ENCODE results near the gene LSS.
"Not testable (repeated sequence)": the region's sequence is repeated elsewhere in the genome, so short reads cannot be mapped to it uniquely, and the experiment has no call there.

Gene LSS

DNA sequence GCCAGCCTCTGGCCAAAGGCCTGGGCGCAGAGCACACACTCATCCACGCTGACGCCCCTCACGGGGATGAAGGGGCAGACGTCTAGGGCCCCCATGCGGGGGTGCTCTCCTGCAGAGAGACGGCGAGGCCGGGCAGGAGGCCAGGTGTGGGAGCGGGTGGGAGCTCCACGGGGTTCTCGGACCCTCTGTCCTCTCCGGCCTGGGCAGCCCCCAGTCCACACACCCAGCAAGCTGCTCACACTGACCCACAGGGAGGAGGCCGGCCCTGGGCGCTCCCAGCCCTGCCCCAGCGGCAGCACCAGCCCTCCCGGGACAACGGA, 75.7 kb downstream of the LSS start:
- peak; percentile 60 for DNase-seq (ENCODE audit: low spot score)

DNA sequence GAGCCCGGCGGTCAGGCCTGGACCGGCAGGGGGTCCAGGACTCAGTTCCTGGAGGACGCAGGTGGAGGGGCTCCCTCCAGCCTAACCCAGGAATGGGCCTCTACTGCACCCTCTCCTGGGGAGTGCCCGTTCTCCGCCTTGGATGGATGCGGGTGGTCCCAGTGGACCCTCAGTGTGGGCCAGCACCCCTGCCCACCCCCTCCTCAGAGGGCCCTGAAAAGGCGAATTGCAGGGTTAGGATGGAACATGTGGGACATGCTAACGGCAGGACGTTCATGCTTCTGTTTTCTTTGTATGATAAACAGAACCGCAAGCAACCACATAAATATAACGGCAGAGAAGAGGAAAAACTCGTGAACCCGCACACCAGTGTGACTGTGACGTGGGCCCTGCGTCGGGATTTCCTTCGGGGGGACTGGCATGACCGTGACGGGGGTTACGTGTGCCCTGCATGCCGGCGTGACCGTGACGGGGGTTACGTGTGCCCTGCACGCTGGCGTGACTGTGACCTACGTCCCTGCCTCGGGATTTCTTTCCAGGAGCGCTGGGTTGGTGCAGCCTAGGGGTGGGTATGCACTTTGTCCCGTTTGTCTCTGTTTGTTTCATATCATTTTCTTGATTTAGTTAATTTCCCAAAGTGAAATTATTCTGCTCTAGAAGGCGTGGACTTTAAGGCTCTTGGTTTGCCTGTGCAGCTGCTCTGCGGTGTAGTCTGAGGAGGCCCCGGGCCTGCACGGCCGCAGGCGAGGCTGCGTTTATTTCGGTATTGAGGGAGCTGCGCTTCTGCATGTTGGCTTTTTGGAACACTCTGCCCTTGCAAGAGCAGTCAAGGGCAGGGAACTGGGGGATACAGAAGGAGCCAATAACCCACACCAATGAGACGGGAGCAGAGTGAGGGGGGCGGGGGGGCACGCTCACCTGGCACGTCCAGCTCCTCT, 76.3 kb downstream of the LSS start:
- DNase-seq (ENCODE audit: low spot score): no peak

DNA sequence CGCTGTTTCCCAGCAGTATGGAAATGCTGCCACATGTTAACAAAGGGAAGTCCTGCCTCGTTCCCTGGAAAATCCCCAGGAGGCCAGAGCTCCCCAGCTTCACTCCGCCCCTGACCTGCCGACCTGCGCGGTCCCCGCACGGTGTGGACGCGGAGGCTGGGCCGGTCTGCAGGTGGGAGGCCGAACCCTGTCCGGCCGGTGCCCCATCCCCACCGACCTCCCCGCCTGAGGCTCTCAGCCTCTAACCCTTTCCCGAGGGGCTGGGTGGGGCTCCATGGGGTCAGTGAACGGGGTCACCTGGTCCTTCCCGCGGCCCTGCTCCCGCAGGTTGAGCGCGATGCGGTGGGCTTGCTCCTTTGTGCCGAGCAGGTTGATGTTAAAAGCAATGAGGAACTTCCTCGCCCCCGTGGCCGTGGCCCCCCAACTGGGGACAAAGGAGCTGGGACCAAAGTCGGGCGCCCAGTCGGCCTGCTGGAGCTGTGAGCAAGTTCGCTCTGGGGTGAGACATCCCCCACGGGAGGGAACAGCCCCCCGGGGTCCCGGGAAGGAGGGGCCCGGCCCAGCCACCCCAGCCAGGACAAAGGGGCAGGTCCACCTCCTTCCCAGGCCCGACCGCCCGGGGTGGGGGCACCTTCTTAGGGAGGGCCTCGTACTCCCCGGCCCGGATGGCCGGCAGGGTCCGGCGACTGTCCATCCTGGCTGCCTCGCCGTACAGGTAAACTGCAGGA, 77.1 kb downstream of the LSS start:
- DNase-seq (ENCODE audit: low spot score): peak; percentile 61

DNA sequence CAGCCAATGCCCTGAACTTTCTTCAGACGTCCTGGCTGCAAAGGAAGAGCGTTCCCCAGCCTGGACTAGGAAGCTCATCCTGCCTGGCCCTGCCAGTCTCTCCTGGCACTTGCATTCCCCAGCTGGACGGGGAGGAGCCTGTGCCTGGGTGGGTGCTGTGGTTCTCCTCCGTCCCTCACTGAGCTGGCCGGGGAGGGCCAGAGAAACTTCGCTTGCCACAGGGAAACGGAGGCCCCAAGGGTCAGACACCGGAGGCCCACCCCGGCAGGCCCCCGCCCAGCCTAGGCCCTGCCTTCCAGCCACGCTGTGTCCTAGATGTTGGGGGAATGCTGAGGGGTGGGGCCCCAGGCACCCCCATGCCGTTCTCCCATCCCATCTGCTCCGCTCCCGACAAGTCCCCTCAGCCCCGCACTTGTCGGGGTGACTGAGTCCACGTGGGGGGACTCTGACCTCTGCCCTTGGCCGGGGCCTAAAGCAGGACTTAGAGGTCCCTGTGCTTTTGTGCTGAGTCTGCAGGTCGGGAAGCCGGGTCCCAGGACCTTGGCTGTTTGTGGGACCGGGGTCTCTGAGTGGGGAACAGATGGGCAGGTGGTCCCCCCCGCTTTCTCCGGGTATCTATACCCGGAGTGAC, 78.0 kb downstream of the LSS start:
- no peak for DNase-seq (ENCODE audit: low spot score)

DNA sequence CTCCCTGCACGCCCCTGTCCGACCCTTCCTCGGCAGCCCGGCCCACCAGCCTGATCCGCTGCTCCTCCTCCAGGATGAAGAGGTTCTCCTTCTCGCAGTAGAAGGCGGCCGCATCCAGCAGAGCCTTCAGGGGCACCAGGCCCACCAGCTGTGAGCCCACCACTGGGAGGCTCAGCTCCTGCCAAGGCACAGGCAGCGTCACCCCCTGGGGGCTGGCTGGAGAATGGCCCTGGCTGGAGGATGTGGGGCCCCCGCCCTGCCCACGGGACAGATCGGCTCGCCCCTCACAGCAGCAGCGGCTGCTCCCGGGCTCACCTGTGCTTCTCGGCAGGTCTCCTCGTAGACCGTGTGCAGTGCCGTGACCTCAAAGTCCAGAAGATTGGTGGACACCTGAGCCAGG, 78.5 kb downstream of the LSS start:
- no peak for DNase-seq (ENCODE audit: low spot score)

DNA sequence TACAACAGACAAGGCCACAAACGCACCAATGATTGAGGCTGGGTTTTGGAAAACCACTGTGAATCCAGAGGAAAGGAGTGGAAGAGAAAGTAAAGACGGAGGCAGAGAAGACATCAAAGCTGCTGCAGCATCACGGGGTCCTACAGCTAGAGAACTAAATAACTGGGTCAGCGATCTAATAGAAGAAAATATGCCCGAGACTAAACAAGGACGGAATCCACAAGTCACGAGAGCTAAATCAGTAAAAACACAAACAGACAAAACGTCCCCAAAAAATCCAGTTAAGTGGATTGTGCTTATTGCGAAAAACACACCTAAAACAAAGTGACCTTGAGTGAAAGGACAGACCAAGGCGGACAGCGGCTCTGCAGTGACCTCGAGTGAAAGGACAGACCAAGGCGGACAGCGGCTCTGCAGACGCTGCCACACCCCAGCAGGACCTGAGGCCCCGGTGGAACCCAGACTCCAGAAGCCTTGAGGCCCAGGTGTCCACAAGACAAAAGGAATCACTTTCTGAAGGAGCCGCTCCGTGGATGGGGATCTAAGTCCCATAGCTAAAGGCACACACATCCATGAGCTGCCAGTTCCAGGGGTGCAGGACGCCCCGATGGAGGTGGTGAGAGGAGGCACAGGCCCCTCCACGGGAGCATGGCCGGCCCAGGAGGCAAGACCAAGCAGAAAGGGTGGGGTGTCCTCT, 79.2 kb downstream of the LSS start:
- no peak for DNase-seq (ENCODE audit: low spot score)

DNA sequence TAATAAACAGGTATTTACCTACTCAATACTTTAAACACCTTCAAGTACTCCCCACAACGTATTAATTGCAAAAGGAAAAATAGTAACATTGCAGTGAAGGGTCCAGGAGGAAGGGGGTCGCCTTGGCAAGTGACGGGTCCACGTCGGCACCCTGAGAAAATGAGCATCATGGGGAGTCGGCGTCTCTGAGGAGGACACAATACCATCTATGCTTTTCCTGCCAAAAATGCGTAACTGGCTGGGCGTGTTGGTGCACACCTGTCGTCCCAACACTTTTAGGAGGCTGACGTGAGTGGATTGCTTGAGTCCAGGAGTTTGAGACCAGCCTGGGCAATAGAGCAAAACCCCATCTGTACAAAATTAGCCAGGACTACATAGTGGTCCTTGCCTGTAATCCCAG, 80.5 kb downstream of the LSS start:
- DNase-seq (ENCODE audit: low spot score): no peak

DNA sequence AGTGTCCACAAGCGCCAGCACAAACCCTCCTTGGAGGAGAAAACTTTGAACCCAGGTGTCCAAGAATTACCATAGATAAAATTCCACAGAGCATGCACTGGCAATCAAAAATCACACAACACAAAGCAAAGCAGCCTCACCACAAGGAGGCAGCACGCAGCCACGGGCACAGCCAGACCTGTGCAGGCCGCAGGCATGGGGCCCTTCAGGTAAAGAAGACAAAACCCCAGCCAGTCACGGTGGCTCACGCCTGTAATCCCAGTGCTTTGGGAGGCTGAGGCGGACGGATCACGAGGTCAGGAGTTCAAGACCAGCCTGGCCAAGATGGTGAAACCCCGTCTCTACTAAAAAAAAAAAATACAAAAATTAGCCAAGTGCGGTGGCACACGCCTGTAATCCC, 81.1 kb downstream of the LSS start:
- DNase-seq (ENCODE audit: low spot score): not testable (repeated sequence)

DNA sequence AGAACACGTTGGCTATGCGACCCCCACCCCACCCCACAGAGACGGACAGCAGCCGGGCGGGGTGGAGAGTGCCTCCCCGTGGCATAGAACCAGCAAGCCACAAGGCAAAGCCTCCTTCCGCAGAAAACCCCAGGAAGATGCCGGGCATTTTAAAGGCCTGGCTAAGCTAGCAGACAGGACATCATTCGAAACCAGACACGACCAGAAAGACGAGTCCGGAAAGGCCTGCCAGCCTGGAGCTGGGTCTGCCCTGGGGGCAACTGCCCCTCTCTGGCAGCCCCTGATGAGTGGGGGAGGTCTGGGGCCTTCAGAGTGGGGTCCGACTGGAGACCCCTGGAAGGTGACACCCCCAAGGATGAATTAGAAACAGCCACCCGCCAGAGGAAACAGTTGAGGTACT, 81.7 kb downstream of the LSS start:
- no peak for DNase-seq (ENCODE audit: low spot score)

DNA sequence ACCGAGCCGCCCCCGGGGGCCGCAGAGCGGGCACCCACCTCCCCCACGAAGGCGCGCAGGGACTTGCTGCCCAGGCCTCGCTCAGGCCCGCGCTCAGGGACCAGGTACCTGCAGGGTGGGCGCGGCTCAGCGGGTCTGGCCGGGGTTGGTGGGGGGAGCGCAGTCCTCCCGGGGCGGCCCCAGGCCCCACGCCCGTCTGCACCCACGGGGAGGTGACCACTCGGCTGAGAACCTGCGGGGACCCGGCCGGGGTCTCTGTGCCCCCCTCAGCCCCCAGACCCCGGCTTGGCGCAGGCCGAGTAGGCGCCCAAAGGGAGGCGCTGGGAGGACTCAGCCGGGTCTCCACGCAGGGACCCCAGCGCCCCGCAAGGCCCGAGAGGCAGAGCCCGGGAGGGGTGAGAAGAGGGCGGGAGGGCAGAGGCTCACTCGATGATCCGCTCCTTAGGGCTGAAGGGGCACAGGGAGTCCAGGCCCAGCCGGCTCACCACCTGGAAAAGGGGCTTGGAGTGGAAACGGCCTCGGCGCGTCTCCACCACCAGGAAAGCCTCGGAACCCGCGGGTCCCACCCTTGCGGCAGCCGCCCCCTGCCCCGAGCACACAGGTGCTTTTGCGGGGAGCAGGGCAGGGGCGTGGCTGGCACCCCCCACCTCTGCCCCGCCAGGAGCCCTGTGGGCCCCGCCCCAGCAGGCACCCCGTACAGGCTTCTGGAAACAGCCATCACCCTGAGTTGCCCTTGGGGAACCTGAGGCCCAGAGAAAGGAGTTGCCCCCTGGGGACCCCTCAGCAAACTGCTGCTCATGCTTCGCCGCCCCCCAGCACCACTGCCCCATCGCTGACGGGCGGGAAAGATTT, 82.5 kb downstream of the LSS start:
- DNase-seq (ENCODE audit: low spot score): no peak

DNA sequence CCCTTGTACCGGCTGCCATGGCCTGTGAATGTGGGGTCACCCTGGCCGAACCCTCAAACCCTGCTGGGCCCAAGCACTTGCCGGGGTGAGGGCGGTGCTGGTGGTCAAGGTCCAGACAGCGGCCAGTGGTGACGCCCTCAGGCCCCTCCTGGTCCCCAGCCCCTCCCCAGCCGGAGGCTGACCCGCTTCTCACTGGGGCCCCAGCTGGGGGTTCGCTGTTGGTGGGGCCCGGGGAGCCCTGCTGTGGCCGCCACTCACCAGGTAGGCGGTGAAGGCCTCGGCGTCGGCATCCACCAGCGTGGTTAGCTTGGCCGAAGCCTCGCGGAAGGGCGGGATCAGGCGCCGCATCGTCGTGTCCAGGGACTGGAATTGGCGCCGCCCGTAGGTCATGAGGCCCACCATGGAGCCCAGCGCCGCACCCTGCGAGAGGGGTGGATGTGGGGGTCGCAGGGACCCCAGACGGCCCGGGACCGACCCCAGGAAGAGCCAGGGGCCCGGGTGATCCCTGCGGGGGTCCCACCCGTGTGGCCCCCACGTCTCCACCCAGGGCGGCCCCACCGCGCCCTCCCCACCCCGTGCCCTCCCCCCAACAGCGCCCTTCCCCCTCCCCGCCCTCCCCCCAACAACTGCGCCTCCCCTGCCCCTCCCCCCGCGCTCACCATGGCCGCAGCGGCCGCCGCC, 83.3 kb downstream of the LSS start:
- no peak for DNase-seq (ENCODE audit: low spot score)

DNA sequence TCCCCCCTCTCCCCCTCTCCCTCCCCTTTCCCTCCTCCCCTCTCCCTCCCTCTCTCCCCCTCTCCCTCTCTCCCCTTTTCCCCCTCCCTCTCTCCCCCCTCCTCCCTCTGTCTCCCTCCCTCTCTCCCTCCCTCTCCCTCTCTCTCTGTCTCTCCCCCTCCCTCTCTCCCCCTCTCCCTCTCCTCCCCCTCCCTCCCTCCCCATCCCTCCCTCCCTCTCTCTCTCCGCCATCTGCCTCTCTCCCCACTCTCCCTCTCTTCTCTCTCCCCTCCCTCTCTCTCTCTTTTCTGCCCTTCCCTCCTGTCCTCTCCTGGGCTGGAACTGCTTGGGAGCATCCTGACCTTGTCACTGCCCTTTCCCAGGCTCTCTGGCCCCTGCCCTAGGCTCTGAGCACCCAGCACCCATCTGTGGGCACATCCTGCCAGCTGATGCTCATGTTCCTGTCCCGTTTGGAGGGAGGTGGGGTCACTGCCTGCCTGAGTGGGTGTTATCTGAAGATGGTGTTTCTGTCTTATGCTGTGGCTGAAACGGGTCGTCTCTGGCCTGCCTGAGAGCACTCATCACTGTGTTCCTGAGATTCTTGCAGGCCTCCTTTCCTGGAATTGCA, 84.0 kb downstream of the LSS start:
- no peak for DNase-seq (ENCODE audit: low spot score)

DNA sequence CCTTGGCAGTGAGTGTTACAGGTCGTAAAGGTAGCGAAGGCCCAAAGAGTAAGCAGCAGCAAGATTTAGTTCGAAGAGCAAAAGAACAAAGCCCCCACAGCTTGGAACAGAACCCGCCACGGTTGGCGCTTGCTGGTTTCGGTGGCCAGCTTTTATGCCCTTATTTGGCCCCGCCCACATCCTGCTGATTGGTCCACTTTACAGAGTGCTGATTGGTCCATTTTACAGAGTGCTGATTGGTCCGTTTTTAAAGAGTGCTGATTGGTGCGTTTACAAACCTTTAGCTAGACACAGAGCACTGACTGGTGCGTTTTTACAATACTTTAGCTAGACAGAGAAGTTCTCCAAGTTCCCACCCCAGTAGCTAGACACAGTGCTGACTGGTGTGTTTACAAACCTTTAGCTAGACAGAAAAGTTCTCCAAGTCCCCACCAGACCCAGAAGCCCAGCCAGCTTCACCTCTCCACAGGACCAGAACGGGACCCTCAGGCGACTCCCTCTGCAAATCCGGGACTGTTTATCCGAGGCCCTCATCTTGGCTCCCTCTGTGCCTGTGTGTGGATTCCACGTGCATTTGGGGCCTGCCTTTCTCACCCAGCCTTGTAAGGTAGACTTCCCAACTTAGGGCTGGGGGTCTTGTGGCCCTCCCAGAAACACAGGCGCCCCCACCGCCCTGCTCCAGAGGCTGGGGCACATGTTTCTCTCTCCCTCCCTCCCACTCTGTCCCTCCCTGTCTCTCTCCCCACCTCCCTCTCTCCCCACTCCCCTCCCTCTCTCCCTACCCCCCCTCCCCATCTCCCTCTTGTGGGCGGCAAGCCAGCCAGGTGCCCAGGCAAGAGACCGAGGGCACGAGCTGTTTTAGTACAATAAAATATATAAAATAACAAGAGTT, 85.7 kb downstream of the LSS start:
- no peak for DNase-seq (ENCODE audit: low spot score)

DNA sequence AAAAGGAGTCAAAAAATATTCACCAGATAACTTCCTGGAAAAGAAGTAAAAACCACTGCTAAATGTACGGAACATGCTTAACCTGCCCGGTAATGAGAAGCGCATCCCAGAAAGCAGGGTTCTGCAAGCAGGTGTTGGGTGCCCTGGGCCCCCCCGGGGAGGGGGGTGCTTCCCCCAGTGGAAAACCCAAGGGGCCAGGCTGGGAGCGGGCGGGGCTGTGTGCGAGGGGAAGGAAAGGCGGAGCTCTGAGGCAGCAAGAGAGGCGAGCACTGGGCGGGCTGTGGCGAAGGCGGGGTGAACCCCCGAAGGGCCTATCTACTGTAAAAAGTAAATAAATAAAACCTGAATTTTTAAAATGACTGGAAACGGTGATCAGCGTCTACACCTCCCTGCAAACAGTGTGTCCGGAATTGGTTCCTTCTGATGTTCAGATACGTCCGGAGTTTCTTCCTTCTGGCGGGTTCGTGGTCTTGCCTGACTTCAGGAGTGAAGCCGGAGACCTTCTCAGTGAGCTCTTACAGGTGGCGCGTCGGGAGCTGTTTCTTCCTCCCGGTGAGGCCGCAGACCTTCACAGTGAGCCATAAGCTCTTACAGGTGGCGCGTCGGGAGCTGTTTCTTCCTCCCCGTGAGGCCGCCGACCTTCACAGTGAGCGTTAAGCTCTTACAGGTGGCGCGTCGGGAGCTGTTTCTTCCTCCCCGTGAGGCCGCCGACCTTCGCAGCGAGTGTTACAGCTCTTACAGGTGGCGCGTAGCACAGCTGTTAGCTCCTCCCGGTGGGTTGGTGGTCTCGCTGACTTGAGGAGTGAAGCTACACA, 86.6 kb downstream of the LSS start:
- DNase-seq (ENCODE audit: low spot score): no peak

DNA sequence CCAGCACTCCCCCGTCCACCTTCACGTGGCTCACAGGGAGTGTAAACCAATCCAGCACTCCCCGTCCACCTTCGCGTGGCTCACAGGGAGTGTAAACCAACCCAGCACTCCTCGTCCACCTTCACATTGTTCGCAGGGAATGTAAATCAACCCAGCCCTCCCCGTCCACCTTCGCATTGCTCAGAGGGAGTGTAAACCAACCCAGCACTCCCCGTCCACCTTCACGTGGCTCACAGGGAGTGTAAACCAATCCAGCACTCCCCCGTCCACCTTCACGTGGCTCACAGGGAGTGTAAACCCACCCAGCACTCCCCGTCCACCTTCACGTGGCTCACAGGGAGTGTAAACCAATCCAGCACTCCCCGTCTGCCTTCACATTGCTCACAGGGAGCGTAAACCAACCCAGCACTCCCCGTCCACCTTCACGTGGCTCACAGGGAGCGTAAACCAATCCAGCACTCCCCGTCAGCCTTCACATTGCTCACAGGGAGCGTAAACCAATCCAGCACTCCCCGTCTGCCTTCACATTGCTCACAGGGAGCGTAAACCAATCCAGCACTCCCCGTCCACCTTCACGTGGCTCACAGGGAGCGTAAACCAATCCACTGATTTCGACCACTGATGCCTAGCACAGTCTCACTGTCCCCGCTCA, 88.1 kb downstream of the LSS start:
- DNase-seq (ENCODE audit: low spot score): not testable (repeated sequence)

DNA sequence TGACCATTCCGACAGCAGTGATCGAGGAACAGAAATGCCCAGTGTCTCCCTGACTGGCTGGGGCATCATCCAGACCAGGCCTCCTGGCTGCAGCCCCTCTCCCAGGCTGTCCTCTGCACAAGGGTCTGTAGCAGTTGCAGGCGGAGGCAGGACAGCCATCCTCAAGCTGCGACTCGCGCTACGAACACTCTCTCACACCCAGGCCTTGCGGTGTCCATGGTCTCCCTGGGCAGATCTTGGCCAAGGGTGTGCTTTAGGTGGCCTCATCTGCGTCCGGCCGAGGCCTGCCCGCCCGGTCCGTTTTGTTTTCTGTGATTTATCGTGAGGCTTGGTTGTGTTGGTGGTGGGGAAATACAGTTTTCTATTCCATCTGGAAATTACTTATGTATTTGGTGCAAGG, 88.9 kb downstream of the LSS start:
- no peak for DNase-seq (ENCODE audit: low spot score)

DNA sequence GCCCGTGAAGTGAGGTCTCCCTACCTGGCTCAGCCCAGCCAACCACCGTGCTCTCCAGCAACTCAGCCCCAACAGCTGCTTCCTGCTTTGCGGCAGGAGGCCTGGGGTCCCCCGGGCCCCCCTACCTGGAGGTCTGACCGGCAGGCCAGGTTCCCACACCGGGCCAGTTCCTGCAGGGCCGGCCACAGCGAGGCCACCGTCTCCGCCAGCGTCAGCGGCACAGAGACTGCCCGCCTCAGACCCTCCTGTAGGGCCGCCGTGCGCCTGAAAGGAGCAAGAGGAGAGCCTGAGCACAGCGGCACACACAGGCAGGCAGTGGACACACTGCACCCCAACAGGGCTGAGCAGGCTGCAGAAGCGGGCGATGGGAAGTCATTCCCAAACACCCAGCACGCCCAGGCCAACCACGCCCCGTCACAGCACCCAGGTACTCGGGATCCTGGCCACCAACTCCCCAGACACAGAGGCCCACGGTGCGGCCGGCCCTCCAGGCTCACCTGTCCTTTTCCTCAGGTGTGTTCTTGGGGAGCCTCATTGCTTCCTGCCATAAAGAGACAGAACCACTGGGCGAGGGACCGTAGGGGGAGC, 90.1 kb downstream of the LSS start:
- no peak for DNase-seq (ENCODE audit: low spot score)

Measured in left forelimb (tissue), 1 donor.